Vagina (tissue), 2 donors: ENCODE measurements around the gene CBR3.

Experiments
- CTCF ChIP-seq, 3 experiments: fragments of 450-650 bp in 2 of 3; fragments of 200-600 bp in 1 of 3; sonication (generic) in 1 of 3; IDR thresholded peaks; one replicate each; pipeline ENCODE4 v1.5.1; 2017 to 2019; ENCODE audit warnings: antibody characterized with exemption in 3 of 3, mild to moderate bottlenecking in 2 of 3, moderate library complexity in 2 of 3
- POLR2A ChIP-seq, 2 donors: fragments of 450-650 bp; IDR thresholded peaks; one replicate each; pipeline ENCODE4 v1.6.1; 2017; ENCODE audit warnings: antibody characterized with exemption in 2 of 2, mild to moderate bottlenecking in 2 of 2, moderate library complexity in 2 of 2

GRCh38 chr21:36193200-36193599, 58.3 kb downstream of the CBR3 start:
- no peak for TF ChIP-seq POLR2A (IDR thresholded peaks at IDR 0.05)
- no peak for TF ChIP-seq CTCF (IDR thresholded peaks at IDR 0.05)
